ENCODE measurements around the gene TMEM218. TPM values are rescaled to one million over a fixed set of nuclear protein-coding genes. Genes with fewer than 3 reads are reported as not detected.
A peak's percentile ranks its signal among the peaks of the same experiment; 100 is the strongest.

Gene TMEM218
- total and polyA plus RNA-seq, 10 of the 15 experiments (the other 5 are each of a cell fraction or from before 2014, with no cell fraction given), result 11.2 to 50.3 (median 28.8) TPM

DNA sequence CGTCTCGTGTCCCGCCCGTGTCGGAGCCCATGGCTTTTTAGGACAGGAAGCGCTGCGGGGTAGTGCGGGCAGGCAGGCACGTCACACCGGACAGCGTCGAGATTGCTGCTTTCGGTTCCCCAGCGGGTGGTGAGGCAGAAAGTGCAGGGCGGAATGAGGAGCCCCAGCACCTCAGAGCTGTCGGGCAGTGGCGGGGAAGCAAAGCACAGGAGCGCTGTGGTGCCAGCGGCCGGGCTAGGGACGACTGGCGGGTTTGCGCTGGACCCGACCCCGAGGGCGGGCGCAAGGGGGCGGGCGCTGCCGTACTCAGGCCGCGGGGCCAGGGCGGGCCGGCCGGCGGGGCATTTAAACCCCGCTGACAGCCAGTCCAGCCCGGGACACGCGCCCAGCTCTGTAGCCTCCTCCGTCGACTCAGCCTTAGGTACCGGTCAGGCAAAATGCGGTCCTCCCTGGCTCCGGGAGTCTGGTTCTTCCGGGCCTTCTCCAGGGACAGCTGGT is 48.4 kb downstream of the TMEM218 start, which contains the start of gene SLC37A2 (continued):
- TF ChIP-seq EGR1 (IDR thresholded peaks at IDR 0.05; ENCODE audit: borderline replicate concordance in 1 of 2, low read depth in 2 of 2, low read length in 2 of 2) (no peak), MXI1 (IDR thresholded peaks at IDR 0.05; ENCODE audit: low read depth, low read length) (peak; percentile 89), ESRRA (IDR thresholded peaks at IDR 0.05; ENCODE audit: low read length) (no peak), BRCA1 (IDR thresholded peaks at IDR 0.05; ENCODE audit: low read depth, low read length) (no peak), ZNF217 (IDR thresholded peaks at IDR 0.05) (no peak), BHLHE40 (IDR thresholded peaks at IDR 0.05; ENCODE audit: borderline replicate concordance in 1 of 2, low read depth in 2 of 2, low read length in 1 of 2) (peak; percentile 94 to 96), RELA (IDR thresholded peaks at IDR 0.05; ENCODE audit: borderline replicate concordance, partially characterized antibody) (no peak), PAX5 (IDR thresholded peaks at IDR 0.05; ENCODE audit: borderline replicate concordance, low read depth, low read length) (peak; percentile 86; the same call in 1 of the 2 replicates), MEF2B (IDR thresholded peaks at IDR 0.05; ENCODE audit: partially characterized antibody, poor library complexity, severe bottlenecking) (peak; percentile 47), TCF12 (IDR thresholded peaks at IDR 0.05; ENCODE audit: low read depth, low read length) (peak; percentile 40; the same call in 1 of the 2 replicates), WRNIP1 (IDR thresholded peaks at IDR 0.05; ENCODE audit: borderline replicate concordance, low read depth, low read length) (no peak), BMI1 (IDR thresholded peaks at IDR 0.05; ENCODE audit: borderline replicate concordance) (peak; percentile 33; the same call in 1 of the 2 replicates), KDM1A (IDR thresholded peaks at IDR 0.05; ENCODE audit: borderline replicate concordance) (no peak), LARP7 (IDR thresholded peaks at IDR 0.05) (peak; percentile 75), JUNB (IDR thresholded peaks at IDR 0.05) (no peak), YBX1 (IDR thresholded peaks at IDR 0.05) (no peak)
- TF ChIP-seq, protein P1, sequence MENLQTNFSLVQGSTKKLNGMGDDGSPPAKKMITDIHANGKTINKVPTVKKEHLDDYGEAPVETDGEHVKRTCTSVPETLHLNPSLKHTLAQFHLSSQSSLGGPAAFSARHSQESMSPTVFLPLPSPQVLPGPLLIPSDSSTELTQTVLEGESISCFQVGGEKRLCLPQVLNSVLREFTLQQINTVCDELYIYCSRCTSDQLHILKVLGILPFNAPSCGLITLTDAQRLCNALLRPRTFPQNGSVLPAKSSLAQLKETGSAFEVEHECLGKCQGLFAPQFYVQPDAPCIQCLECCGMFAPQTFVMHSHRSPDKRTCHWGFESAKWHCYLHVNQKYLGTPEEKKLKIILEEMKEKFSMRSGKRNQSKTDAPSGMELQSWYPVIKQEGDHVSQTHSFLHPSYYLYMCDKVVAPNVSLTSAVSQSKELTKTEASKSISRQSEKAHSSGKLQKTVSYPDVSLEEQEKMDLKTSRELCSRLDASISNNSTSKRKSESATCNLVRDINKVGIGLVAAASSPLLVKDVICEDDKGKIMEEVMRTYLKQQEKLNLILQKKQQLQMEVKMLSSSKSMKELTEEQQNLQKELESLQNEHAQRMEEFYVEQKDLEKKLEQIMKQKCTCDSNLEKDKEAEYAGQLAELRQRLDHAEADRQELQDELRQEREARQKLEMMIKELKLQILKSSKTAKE (IDR thresholded peaks at IDR 0.05; ENCODE audit: low read depth, poor library complexity, severe bottlenecking), result no peak
- TF ChIP-seq, protein P2, sequence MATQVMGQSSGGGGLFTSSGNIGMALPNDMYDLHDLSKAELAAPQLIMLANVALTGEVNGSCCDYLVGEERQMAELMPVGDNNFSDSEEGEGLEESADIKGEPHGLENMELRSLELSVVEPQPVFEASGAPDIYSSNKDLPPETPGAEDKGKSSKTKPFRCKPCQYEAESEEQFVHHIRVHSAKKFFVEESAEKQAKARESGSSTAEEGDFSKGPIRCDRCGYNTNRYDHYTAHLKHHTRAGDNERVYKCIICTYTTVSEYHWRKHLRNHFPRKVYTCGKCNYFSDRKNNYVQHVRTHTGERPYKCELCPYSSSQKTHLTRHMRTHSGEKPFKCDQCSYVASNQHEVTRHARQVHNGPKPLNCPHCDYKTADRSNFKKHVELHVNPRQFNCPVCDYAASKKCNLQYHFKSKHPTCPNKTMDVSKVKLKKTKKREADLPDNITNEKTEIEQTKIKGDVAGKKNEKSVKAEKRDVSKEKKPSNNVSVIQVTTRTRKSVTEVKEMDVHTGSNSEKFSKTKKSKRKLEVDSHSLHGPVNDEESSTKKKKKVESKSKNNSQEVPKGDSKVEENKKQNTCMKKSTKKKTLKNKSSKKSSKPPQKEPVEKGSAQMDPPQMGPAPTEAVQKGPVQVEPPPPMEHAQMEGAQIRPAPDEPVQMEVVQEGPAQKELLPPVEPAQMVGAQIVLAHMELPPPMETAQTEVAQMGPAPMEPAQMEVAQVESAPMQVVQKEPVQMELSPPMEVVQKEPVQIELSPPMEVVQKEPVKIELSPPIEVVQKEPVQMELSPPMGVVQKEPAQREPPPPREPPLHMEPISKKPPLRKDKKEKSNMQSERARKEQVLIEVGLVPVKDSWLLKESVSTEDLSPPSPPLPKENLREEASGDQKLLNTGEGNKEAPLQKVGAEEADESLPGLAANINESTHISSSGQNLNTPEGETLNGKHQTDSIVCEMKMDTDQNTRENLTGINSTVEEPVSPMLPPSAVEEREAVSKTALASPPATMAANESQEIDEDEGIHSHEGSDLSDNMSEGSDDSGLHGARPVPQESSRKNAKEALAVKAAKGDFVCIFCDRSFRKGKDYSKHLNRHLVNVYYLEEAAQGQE (IDR thresholded peaks at IDR 0.05; ENCODE audit: low read depth, low read length), result no peak
- TF ChIP-seq, protein P3, sequence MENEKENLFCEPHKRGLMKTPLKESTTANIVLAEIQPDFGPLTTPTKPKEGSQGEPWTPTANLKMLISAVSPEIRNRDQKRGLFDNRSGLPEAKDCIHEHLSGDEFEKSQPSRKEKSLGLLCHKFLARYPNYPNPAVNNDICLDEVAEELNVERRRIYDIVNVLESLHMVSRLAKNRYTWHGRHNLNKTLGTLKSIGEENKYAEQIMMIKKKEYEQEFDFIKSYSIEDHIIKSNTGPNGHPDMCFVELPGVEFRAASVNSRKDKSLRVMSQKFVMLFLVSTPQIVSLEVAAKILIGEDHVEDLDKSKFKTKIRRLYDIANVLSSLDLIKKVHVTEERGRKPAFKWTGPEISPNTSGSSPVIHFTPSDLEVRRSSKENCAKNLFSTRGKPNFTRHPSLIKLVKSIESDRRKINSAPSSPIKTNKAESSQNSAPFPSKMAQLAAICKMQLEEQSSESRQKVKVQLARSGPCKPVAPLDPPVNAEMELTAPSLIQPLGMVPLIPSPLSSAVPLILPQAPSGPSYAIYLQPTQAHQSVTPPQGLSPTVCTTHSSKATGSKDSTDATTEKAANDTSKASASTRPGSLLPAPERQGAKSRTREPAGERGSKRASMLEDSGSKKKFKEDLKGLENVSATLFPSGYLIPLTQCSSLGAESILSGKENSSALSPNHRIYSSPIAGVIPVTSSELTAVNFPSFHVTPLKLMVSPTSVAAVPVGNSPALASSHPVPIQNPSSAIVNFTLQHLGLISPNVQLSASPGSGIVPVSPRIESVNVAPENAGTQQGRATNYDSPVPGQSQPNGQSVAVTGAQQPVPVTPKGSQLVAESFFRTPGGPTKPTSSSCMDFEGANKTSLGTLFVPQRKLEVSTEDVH (IDR thresholded peaks at IDR 0.05; ENCODE audit: low read depth, partially characterized antibody), result no peak
- TF ChIP-seq, protein P4, sequence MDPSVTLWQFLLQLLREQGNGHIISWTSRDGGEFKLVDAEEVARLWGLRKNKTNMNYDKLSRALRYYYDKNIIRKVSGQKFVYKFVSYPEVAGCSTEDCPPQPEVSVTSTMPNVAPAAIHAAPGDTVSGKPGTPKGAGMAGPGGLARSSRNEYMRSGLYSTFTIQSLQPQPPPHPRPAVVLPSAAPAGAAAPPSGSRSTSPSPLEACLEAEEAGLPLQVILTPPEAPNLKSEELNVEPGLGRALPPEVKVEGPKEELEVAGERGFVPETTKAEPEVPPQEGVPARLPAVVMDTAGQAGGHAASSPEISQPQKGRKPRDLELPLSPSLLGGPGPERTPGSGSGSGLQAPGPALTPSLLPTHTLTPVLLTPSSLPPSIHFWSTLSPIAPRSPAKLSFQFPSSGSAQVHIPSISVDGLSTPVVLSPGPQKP (IDR thresholded peaks at IDR 0.05; ENCODE audit: low read depth, low read length), result no peak
